SK-N-SH treated with all-trans-retinoic acid at 6 μM for 48 hours (cell line): ENCODE results near the gene EGLN1.

Experiments used
- ATAC-seq: fragments of 200-7000 bp; cut with Tn5 transposase; 3 replicates; pipeline ENCODE4 v1.9.1; 2020; ENCODE audit warnings: mild to moderate bottlenecking, moderate library complexity
- ARNTL ChIP-seq: fragments of 450-650 bp; formaldehyde crosslinking; IDR thresholded peaks from 2 replicates; pipeline ENCODE4 v1.5.0; 2020; ENCODE audit warnings: low read depth, mild to moderate bottlenecking, moderate library complexity, borderline replicate concordance
- BACH2 ChIP-seq: fragments of 250-450 bp; sonication (Bioruptor Pico); IDR thresholded peaks from 2 replicates; pipeline ENCODE4 v1.9.0; 2021; ENCODE audit warnings: mild to moderate bottlenecking, borderline replicate concordance
- CSDC2 ChIP-seq: fragments of 250-450 bp; sonication (Bioruptor Pico); IDR thresholded peaks from 2 replicates; pipeline ENCODE4 v1.5.0; 2020; ENCODE audit warnings: mild to moderate bottlenecking, moderate library complexity
- ESRRG ChIP-seq: fragments of 250-450 bp; sonication (Bioruptor Pico); IDR thresholded peaks from 2 replicates; pipeline ENCODE4 v1.6.1; 2021; ENCODE audit warnings: mild to moderate bottlenecking
- GLIS3 ChIP-seq: fragments of 250-450 bp; sonication (Bioruptor Pico); IDR thresholded peaks from 2 replicates; pipeline ENCODE4 v1.5.0; 2020; ENCODE audit warnings: mild to moderate bottlenecking, moderate library complexity
- ISL1 ChIP-seq: fragments of 250-450 bp; sonication (Bioruptor Pico); IDR thresholded peaks from 2 replicates; pipeline ENCODE4 v2.1.2; 2022; ENCODE audit warnings: mild to moderate bottlenecking, moderate library complexity
- PPARA ChIP-seq: fragments of 250-450 bp; sonication (Bioruptor Pico); IDR thresholded peaks from 2 replicates; pipeline ENCODE4 v1.5.0; 2020; ENCODE audit warnings: mild to moderate bottlenecking, borderline replicate concordance
- RARB ChIP-seq: fragments of 250-450 bp; sonication (Bioruptor Pico); IDR thresholded peaks from 2 replicates; pipeline ENCODE4 v1.8.0; 2021; ENCODE audit warnings: mild to moderate bottlenecking, moderate library complexity
- SNAI2 ChIP-seq: fragments of 250-450 bp; sonication (Bioruptor Pico); IDR thresholded peaks from 2 replicates; pipeline ENCODE4 v1.5.0; 2020; ENCODE audit warnings: mild to moderate bottlenecking, moderate library complexity
- TCF4 ChIP-seq: fragments of 250-450 bp; sonication (Bioruptor Pico); IDR thresholded peaks from 2 replicates; pipeline ENCODE4 v1.8.0; 2021; ENCODE audit warnings: mild to moderate bottlenecking, moderate library complexity, borderline replicate concordance
- TOX ChIP-seq: fragments of 250-450 bp; sonication (Bioruptor Pico); IDR thresholded peaks from 2 replicates; pipeline ENCODE4 v1.8.0; 2021; ENCODE audit warnings: mild to moderate bottlenecking, moderate library complexity, borderline replicate concordance
- ZFP3 ChIP-seq: fragments of 250-450 bp; sonication (Bioruptor Pico); IDR thresholded peaks from 2 replicates; pipeline ENCODE4 v1.5.0; 2020; ENCODE audit warnings: mild to moderate bottlenecking, moderate library complexity
- ZFP30 ChIP-seq: fragments of 450-650 bp; formaldehyde crosslinking; IDR thresholded peaks from 2 replicates; pipeline ENCODE4 v1.5.0; 2022; ENCODE audit warnings: mild to moderate bottlenecking, moderate library complexity
- ZNF70 ChIP-seq: fragments of 450-650 bp; formaldehyde crosslinking; IDR thresholded peaks from 2 replicates; pipeline ENCODE4 v1.5.0; 2020; ENCODE audit warnings: mild to moderate bottlenecking, moderate library complexity
- TF ChIP-seq, protein P1 (sequence below): fragments of 250-450 bp; sonication (Bioruptor Pico); IDR thresholded peaks from 2 replicates; pipeline ENCODE4 v1.5.1; 2020; ENCODE audit warnings: low read depth, mild to moderate bottlenecking, moderate library complexity
- TF ChIP-seq, protein P2 (sequence below): fragments of 250-450 bp; sonication (Bioruptor Pico); IDR thresholded peaks from 2 replicates; pipeline ENCODE4 v1.5.0; 2020; ENCODE audit warnings: mild to moderate bottlenecking, moderate library complexity
- TF ChIP-seq, protein P3 (sequence below): fragments of 250-450 bp; sonication (Bioruptor Pico); IDR thresholded peaks from 2 replicates; pipeline ENCODE4 v1.5.1; 2021; ENCODE audit warnings: mild to moderate bottlenecking, moderate library complexity
- TF ChIP-seq, protein P4 (sequence below): fragments of 250-450 bp; sonication (Bioruptor Pico); IDR thresholded peaks from 2 replicates; pipeline ENCODE4 v1.8.0; 2021; ENCODE audit warnings: low read depth, mild to moderate bottlenecking, moderate library complexity, borderline replicate concordance
- TF ChIP-seq, protein P5 (sequence below): fragments of 250-450 bp; sonication (Bioruptor Pico); IDR thresholded peaks from 2 replicates; pipeline ENCODE4 v1.8.0; 2020; ENCODE audit warnings: mild to moderate bottlenecking, moderate library complexity, borderline replicate concordance

The EGLN1 gene

DNA sequence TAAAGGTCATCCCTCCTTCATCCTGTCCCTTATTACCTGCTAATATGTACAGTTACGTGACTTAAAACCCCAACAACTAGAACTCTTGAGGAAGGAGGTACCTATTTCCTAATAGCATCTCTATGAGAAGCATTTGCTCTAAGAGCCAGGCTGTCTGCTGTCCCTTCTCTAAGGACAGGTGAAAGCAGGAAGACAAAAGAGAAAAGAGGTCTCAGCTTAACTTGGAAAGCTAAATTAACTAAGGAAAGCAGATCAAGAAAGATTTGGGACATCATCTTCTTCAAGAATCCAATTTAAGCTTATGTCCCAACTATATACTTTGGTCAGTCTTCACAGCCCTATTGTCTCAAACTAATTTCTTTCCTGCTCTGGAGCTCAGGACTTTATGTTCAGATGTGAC, 2.9 kb downstream of the EGLN1 start (continued):
- TF ChIP-seq, protein P1, sequence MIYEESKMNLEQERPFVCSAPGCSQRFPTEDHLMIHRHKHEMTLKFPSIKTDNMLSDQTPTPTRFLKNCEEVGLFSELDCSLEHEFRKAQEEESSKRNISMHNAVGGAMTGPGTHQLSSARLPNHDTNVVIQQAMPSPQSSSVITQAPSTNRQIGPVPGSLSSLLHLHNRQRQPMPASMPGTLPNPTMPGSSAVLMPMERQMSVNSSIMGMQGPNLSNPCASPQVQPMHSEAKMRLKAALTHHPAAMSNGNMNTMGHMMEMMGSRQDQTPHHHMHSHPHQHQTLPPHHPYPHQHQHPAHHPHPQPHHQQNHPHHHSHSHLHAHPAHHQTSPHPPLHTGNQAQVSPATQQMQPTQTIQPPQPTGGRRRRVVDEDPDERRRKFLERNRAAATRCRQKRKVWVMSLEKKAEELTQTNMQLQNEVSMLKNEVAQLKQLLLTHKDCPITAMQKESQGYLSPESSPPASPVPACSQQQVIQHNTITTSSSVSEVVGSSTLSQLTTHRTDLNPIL (CRISPR knock-in tag): no peak
- no peak for TF ChIP-seq GLIS3 (CRISPR knock-in tag)
- TF ChIP-seq ZFP30 (CRISPR knock-in tag): no peak
- no peak for TF ChIP-seq ZNF70 (CRISPR knock-in tag)
- no peak for TF ChIP-seq ESRRG (CRISPR knock-in tag)
- no peak for TF ChIP-seq TCF4 (CRISPR knock-in tag)
- TF ChIP-seq, all 23 proteins: peak for 0

DNA sequence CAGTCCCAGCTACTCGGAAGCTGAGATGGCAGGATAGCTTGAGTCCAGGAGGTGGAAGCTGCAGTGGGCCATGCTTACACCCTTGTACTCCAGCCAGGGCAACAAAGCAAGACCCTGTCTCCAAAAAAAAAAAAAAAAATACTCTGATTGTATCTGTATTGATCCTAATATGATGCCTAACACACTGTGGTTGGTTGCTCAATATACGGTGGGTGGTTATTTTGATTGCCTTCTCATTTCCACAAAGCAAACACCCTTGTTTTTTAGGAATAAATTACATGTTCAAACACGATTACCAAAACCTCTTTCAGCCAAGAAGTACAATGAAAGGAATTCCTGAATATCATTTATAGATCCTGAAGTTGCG, 3.4 kb downstream of the EGLN1 start:
- ATAC-seq: no peak
- TF ChIP-seq RARB (CRISPR knock-in tag) (no peak), TOX (CRISPR knock-in tag) (no peak), ZFP3 (CRISPR knock-in tag) (no peak), ZFP30 (CRISPR knock-in tag) (no peak), ESRRG (CRISPR knock-in tag) (no peak), TCF4 (CRISPR knock-in tag) (no peak), SNAI2 (CRISPR knock-in tag) (no peak), CSDC2 (CRISPR knock-in tag) (no peak), ZNF70 (CRISPR knock-in tag) (no peak), ISL1 (CRISPR knock-in tag) (no peak), BACH2 (no peak), PPARA (no peak), ARNTL (no peak)
- TF ChIP-seq, protein P2, sequence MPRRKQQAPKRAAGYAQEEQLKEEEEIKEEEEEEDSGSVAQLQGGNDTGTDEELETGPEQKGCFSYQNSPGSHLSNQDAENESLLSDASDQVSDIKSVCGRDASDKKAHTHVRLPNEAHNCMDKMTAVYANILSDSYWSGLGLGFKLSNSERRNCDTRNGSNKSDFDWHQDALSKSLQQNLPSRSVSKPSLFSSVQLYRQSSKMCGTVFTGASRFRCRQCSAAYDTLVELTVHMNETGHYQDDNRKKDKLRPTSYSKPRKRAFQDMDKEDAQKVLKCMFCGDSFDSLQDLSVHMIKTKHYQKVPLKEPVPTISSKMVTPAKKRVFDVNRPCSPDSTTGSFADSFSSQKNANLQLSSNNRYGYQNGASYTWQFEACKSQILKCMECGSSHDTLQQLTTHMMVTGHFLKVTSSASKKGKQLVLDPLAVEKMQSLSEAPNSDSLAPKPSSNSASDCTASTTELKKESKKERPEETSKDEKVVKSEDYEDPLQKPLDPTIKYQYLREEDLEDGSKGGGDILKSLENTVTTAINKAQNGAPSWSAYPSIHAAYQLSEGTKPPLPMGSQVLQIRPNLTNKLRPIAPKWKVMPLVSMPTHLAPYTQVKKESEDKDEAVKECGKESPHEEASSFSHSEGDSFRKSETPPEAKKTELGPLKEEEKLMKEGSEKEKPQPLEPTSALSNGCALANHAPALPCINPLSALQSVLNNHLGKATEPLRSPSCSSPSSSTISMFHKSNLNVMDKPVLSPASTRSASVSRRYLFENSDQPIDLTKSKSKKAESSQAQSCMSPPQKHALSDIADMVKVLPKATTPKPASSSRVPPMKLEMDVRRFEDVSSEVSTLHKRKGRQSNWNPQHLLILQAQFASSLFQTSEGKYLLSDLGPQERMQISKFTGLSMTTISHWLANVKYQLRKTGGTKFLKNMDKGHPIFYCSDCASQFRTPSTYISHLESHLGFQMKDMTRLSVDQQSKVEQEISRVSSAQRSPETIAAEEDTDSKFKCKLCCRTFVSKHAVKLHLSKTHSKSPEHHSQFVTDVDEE (CRISPR knock-in tag): no peak
- TF ChIP-seq, protein P3, sequence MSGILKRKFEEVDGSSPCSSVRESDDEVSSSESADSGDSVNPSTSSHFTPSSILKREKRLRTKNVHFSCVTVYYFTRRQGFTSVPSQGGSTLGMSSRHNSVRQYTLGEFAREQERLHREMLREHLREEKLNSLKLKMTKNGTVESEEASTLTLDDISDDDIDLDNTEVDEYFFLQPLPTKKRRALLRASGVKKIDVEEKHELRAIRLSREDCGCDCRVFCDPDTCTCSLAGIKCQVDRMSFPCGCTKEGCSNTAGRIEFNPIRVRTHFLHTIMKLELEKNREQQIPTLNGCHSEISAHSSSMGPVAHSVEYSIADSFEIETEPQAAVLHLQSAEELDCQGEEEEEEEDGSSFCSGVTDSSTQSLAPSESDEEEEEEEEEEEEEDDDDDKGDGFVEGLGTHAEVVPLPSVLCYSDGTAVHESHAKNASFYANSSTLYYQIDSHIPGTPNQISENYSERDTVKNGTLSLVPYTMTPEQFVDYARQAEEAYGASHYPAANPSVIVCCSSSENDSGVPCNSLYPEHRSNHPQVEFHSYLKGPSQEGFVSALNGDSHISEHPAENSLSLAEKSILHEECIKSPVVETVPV (CRISPR knock-in tag): no peak
- TF ChIP-seq, protein P4, sequence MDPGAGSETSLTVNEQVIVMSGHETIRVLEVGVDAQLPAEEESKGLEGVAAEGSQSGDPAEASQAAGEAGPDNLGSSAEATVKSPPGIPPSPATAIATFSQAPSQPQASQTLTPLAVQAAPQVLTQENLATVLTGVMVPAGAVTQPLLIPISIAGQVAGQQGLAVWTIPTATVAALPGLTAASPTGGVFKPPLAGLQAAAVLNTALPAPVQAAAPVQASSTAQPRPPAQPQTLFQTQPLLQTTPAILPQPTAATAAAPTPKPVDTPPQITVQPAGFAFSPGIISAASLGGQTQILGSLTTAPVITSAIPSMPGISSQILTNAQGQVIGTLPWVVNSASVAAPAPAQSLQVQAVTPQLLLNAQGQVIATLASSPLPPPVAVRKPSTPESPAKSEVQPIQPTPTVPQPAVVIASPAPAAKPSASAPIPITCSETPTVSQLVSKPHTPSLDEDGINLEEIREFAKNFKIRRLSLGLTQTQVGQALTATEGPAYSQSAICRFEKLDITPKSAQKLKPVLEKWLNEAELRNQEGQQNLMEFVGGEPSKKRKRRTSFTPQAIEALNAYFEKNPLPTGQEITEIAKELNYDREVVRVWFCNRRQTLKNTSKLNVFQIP (CRISPR knock-in tag): no peak
- TF ChIP-seq, protein P1 (CRISPR knock-in tag): no peak
- TF ChIP-seq, protein P5, sequence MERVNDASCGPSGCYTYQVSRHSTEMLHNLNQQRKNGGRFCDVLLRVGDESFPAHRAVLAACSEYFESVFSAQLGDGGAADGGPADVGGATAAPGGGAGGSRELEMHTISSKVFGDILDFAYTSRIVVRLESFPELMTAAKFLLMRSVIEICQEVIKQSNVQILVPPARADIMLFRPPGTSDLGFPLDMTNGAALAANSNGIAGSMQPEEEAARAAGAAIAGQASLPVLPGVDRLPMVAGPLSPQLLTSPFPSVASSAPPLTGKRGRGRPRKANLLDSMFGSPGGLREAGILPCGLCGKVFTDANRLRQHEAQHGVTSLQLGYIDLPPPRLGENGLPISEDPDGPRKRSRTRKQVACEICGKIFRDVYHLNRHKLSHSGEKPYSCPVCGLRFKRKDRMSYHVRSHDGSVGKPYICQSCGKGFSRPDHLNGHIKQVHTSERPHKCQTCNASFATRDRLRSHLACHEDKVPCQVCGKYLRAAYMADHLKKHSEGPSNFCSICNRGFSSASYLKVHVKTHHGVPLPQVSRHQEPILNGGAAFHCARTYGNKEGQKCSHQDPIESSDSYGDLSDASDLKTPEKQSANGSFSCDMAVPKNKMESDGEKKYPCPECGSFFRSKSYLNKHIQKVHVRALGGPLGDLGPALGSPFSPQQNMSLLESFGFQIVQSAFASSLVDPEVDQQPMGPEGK: no peak
- TF ChIP-seq, all 23 proteins: peak for 0

DNA sequence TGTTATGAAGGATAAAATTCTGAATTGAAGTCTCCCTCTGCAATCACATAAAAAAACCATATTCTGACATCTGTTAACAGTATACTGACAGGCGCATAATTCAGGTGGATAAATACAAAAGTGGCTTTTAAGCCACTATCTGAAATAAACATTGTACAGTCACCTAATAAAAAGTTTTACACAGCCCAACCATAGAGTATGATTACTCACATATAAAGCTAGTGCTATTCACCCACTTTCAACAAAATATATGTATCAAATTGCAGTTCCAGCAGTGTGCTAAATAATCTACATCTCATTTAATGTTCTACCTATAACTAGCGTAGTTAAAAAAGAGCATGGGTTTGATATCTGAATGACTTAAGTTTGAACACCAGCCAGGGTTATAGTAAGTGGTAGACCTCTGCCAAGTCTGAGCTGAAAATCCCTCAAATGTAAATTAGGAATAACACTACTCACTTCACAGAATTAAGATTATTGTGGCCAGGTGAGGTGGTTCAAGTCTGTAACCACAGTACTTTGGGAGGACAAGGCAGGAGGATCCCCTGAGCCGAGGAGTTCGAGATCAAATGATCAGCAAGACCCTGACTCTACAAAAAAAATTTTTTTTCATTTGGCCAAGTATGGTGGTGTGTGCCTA, 3.9 kb downstream of the EGLN1 start:
- no peak for ATAC-seq
- TF ChIP-seq TOX (CRISPR knock-in tag) (no peak), ZNF70 (CRISPR knock-in tag) (no peak), SNAI2 (CRISPR knock-in tag) (no peak), RARB (CRISPR knock-in tag) (no peak)
- TF ChIP-seq, protein P2 (CRISPR knock-in tag): no peak
- TF ChIP-seq, protein P1 (CRISPR knock-in tag): no peak
- TF ChIP-seq, protein P3 (CRISPR knock-in tag): no peak
